GM12878 (cell line): ENCODE measurements around the gene CNTNAP5. TPM values are rescaled to one million over a fixed set of nuclear protein-coding genes. Genes with fewer than 3 reads are reported as not detected.

Source experiments
- ATAC-seq: fragments of 200-7000 bp; cut with Tn5 transposase; 3 replicates; pipeline ENCODE4 v1.9.1; 2020; ENCODE audit warnings: mild to moderate bottlenecking, moderate library complexity
- BruUV-seq: library from RNA; stranded (reverse); fragments of 400-500 nt; replicated peaks from 2 replicates; lab custom pipeline; 2021; lab: Mats Ljungman, UMichigan
- CTCF ChIA-PET: fragments of 300-600 bp; sonication (Branson Sonifier 250); formaldehyde crosslinking; extraction: SDS; loops from one replicate; lab custom pipeline; 2021; ENCODE audit warnings: inconsistent platforms; lab: Yijun Ruan, JAX
- POLR2A ChIA-PET: fragments of 350-600 bp; formaldehyde crosslinking; extraction: SDS; loops from one replicate; lab custom pipeline; 2021; ENCODE audit warnings: inconsistent platforms; lab: Charles Lee
- RAD21 ChIA-PET: fragments of 300-600 bp; sonication (Branson Sonifier 250); formaldehyde crosslinking; loops from one replicate; lab custom pipeline; 2023; ENCODE audit warnings: antibody characterized with exemption; ENCODE audit not compliant: unreplicated experiment; lab: Charles Lee
- SMC1A ChIA-PET: fragments of 300-600 bp; sonication (Branson Sonifier 250); formaldehyde crosslinking; loops from one replicate; lab custom pipeline; 2023; ENCODE audit not compliant: unreplicated experiment, uncharacterized antibody; lab: Charles Lee
- DNase-seq: peaks from one replicate; pipeline ENCODE4 v3.0.0-alpha.2; 2011; ENCODE audit warnings: low read depth, low spot score
- FAIRE-seq: peaks from 3 replicates; lab custom pipeline; 2011; peaks lifted over from hg19 to GRCh38; lab: Jason Lieb, UNC
- H2AFZ ChIP-seq: 2 replicates; pipeline ENCODE4 v1.6.0; 2011; ENCODE audit warnings: low read depth, low read length, control low read depth; ENCODE audit not compliant: control insufficient read depth
- H3K27ac ChIP-seq: 2 replicates; pipeline ENCODE4 v1.5.1; 2011; ENCODE audit warnings: control low read depth; ENCODE audit not compliant: control insufficient read depth, insufficient read depth
- H3K27me3 ChIP-seq, 2 experiments: replicated peaks in 1 of 2; 2 replicates each; pipeline versions ENCODE4 v1.6.0 to v1.6.1; 2011; ENCODE audit warnings: low read length in 1 of 2; ENCODE audit not compliant: control insufficient read depth in 2 of 2, insufficient read depth in 2 of 2
- H3K36me3 ChIP-seq, 2 experiments: 2 replicates each; pipeline ENCODE4 v1.5.1; 2011; ENCODE audit warnings: low read length in 1 of 2; ENCODE audit not compliant: control insufficient read depth in 2 of 2, insufficient read depth in 2 of 2
- H3K4me1 ChIP-seq: 2 replicates; pipeline ENCODE4 v1.6.1; 2011; ENCODE audit warnings: mild to moderate bottlenecking, low read length, moderate library complexity, mixed read lengths; ENCODE audit not compliant: control insufficient read depth, insufficient read depth
- H3K4me2 ChIP-seq: 2 replicates; pipeline ENCODE4 v1.6.0; 2011; ENCODE audit warnings: control low read depth; ENCODE audit not compliant: control insufficient read depth, insufficient read depth
- H3K4me3 ChIP-seq: fragments of 200-600 bp; sonication (generic); 2 replicates; pipeline ENCODE4 v1.5.1; 2016
- H3K79me2 ChIP-seq: 2 replicates; pipeline ENCODE4 v1.6.0; 2011; ENCODE audit warnings: low read length; ENCODE audit not compliant: control insufficient read depth, insufficient read depth
- H3K9ac ChIP-seq: 2 replicates; pipeline ENCODE4 v1.8.0; 2011; ENCODE audit warnings: low read length, control low read depth, mixed read lengths; ENCODE audit not compliant: control insufficient read depth, insufficient read depth
- H3K9me3 ChIP-seq: replicated peaks from 3 replicates; pipeline ENCODE4 v1.5.1; 2011; ENCODE audit warnings: mild to moderate bottlenecking, low read length; ENCODE audit not compliant: control insufficient read depth, insufficient read depth
- H4K20me1 ChIP-seq: 2 replicates; pipeline ENCODE4 v1.6.0; 2011; ENCODE audit not compliant: control insufficient read depth, insufficient read depth
- JUNB ChIP-seq: IDR thresholded peaks from 2 replicates; pipeline ENCODE4 v1.6.1; 2016; ENCODE audit warnings: antibody characterized with exemption, mild to moderate bottlenecking
- PAX8 ChIP-seq: fragments of 450-650 bp; IDR thresholded peaks from 2 replicates; pipeline ENCODE4 v1.6.1; 2017; ENCODE audit warnings: mild to moderate bottlenecking, moderate library complexity
- PML ChIP-seq: IDR thresholded peaks from 2 replicates; pipeline ENCODE4 v1.6.1; 2012; ENCODE audit warnings: low read length, inconsistent platforms
- POLR2A ChIP-seq: IDR thresholded peaks from 2 replicates; pipeline ENCODE4 v1.6.1; 2011; ENCODE audit warnings: low read depth, mild to moderate bottlenecking, low read length
- RCOR1 ChIP-seq: conservative IDR thresholded peaks from 2 replicates; pipeline ENCODE4 v1.6.1; 2012; ENCODE audit warnings: low read depth, low read length, improper control_type of control experiment
- SMAD5 ChIP-seq: IDR thresholded peaks from 2 replicates; pipeline ENCODE4 v1.6.1; 2016; ENCODE audit warnings: antibody characterized with exemption, low read depth
- TBL1XR1 ChIP-seq: IDR thresholded peaks from 2 replicates; pipeline ENCODE4 v1.6.1; 2012; ENCODE audit warnings: low read depth, low read length, improper control_type of control experiment
- ZNF622 ChIP-seq: fragments of 450-650 bp; IDR thresholded peaks from 2 replicates; pipeline ENCODE4 v1.6.1; 2017; ENCODE audit warnings: mild to moderate bottlenecking, inconsistent platforms
- WGBS: methylation state at CpG from one replicate; pipeline ENCODE4 v1.1.6; 2016; ENCODE audit warnings: low lambda C conversion rate; ENCODE audit not compliant: insufficient replicate concordance, insufficient coverage; ENCODE audit errors: missing lambda C conversion rate; 5-methylcytosine and 5-hydroxymethylcytosine counted together
- in situ Hi-C: fragments of 300-500 bp; cut with MboI; formaldehyde crosslinking; loops from 9 replicates; pipeline ENCODE4 v1.14.3; 2018; ENCODE audit warnings: mixed read lengths
- intact Hi-C: fragments of 100-400 bp; cut with micrococcal nuclease; formaldehyde crosslinking; loops from one replicate; pipeline ENCODE4 v1.14.2; 2022; ENCODE audit not compliant: unreplicated experiment
- polyA plus RNA-seq, 11 experiments: library from polyadenylated mRNA; depleted of rRNA in 4 of 11; unstranded in 6 of 11; stranded (reverse) in 5 of 11; fragments of >200 nt; fragmentation: Nextera tagmentation in 4 of 11; fragmentation: Illumina TruSeq in 1 of 11; extraction: Ambion mirVana in 4 of 11; extraction: Trizol in 1 of 11; gene quantifications; 1 replicate in 1 of 11; 2 replicates in 10 of 11; pipeline versions ENCODE4 v1.2.1 to v1.2.3, GENCODE V29; 2011 to 2016; ENCODE audit warnings: inconsistent platforms in 2 of 11, missing spikeins in 2 of 11, low read depth in 1 of 11
- total RNA-seq, 4 experiments: library from RNA; depleted of rRNA in 3 of 4; stranded (reverse); fragments of >200 nt in 3 of 4; fragmentation: Illumina TruSeq in 1 of 4; extraction: Trizol in 1 of 4; gene quantifications; 2 replicates each; pipeline versions ENCODE4 v1.2.1 to v1.2.3, GENCODE V29; 2013 to 2021
- TF ChIP-seq, protein P1 (sequence below): fragments of 150-350 bp; IDR thresholded peaks from 2 replicates; pipeline ENCODE4 v1.6.1; 2016; ENCODE audit warnings: low read depth, low read length
- TF ChIP-seq, protein P2 (sequence below): fragments of 450-650 bp; formaldehyde crosslinking; IDR thresholded peaks from 2 replicates; pipeline ENCODE4 v1.4.0; 2020; ENCODE audit warnings: mild to moderate bottlenecking, moderate library complexity
- TF ChIP-seq, protein P3 (sequence below): fragments of 450-650 bp; IDR thresholded peaks from 2 replicates; pipeline ENCODE4 v1.6.1; 2016; ENCODE audit warnings: mild to moderate bottlenecking

Gene CNTNAP5
- total and polyA plus RNA-seq, 10 of the 15 experiments (the other 5 are each of a cell fraction or from before 2014, with no cell fraction given) = not detected

DNA sequence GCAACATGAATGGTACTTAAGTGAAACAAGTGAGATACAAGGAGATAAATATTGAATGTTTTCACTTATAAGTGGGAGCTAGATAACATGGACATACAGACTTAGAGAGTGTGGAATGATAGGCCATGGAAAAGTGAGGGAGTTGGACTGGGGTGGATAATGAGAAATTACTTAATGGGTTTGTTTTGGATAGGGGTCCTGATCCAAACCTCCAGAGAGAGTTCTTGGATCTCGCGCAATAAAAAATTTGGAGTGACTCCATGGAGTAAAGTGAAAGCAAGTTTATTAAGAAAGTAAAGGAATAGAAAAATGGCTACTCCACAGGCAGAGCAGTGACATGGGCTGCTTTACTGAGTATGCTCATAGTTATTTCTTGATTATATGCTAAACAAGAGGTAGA is 508.9 kb downstream of the CNTNAP5 start:
- Histone ChIP-seq H3K27me3 (no peaks in the 10 kb centered on the region), H4K20me1 (no peaks in the 10 kb centered on the region), H3K9ac (no peak overlapping the region), H3K4me3 (no peak overlapping the region), H3K27ac (no peak overlapping the region), H3K4me2 (no peak overlapping the region), H3K9me3 (no peaks in the 10 kb centered on the region), H2AFZ (no peak overlapping the region), H3K79me2 (no peaks in the 10 kb centered on the region), H3K4me1 (no peaks in the 10 kb centered on the region), H3K36me3 (no peaks in the 10 kb centered on the region)
- in situ Hi-C loops = no loop called here
- TF ChIP-seq POLR2A (no peak), RCOR1 (no peak), PAX8 (no peak), SMAD5 (no peak)
- TF ChIP-seq, protein P1, sequence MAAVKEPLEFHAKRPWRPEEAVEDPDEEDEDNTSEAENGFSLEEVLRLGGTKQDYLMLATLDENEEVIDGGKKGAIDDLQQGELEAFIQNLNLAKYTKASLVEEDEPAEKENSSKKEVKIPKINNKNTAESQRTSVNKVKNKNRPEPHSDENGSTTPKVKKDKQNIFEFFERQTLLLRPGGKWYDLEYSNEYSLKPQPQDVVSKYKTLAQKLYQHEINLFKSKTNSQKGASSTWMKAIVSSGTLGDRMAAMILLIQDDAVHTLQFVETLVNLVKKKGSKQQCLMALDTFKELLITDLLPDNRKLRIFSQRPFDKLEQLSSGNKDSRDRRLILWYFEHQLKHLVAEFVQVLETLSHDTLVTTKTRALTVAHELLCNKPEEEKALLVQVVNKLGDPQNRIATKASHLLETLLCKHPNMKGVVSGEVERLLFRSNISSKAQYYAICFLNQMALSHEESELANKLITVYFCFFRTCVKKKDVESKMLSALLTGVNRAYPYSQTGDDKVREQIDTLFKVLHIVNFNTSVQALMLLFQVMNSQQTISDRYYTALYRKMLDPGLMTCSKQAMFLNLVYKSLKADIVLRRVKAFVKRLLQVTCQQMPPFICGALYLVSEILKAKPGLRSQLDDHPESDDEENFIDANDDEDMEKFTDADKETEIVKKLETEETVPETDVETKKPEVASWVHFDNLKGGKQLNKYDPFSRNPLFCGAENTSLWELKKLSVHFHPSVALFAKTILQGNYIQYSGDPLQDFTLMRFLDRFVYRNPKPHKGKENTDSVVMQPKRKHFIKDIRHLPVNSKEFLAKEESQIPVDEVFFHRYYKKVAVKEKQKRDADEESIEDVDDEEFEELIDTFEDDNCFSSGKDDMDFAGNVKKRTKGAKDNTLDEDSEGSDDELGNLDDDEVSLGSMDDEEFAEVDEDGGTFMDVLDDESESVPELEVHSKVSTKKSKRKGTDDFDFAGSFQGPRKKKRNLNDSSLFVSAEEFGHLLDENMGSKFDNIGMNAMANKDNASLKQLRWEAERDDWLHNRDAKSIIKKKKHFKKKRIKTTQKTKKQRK = no peak
- ChIA-PET RAD21 (no interaction called here), SMC1A (no interaction called here), CTCF (no interaction called here), POLR2A (no interaction called here)
- intact Hi-C loops = no loop called here
- DNase-seq (no peak), ATAC-seq (no peak), FAIRE-seq (no peak)
- BruUV-seq = no TSS peak
- 0% methylated on average over 2 of the region's 2 CpGs for WGBS

DNA sequence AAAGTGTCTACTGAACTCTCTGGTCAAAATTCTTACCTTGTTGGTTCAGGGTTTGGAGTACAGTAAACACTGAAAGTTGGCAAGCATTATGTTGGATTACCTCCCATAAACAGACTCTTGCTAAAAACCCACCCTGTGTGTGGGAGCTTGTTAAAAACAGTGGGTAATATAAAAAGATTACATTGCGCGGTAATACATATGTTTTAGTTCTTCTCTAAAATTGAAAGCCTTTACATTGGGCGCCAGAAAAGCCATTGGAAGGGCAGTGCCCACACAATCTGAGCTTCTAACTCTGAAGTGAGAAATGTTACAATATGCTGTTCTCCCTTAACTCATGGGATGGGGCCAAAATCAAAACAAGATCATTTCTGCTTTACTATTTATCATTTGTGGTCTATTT is 510.7 kb downstream of the CNTNAP5 start:
- no peak overlapping the region for H3K4me2 ChIP-seq
- BruUV-seq = no TSS peak
- intact Hi-C loops (no loop called here), in situ Hi-C loops (no loop called here)
- no peaks in the 10 kb centered on the region for H3K27me3 ChIP-seq
- FAIRE-seq (no peak), DNase-seq (no peak), ATAC-seq (no peak)
- ChIA-PET RAD21 (no interaction called here), SMC1A (no interaction called here), POLR2A (no interaction called here), CTCF (no interaction called here)
- no peak overlapping the region for H3K9ac ChIP-seq
- H3K27ac ChIP-seq = no peak overlapping the region
- H3K36me3 ChIP-seq = no peaks in the 10 kb centered on the region
- no peak overlapping the region for H2AFZ ChIP-seq
- no peaks in the 10 kb centered on the region for H4K20me1 ChIP-seq
- no peaks in the 10 kb centered on the region for H3K79me2 ChIP-seq
- no peaks in the 10 kb centered on the region for H3K9me3 ChIP-seq
- 37% methylated on average over 3 of the region's 3 CpGs for WGBS
- no peak overlapping the region for H3K4me3 ChIP-seq
- no peaks in the 10 kb centered on the region for H3K4me1 ChIP-seq
- TF ChIP-seq ZNF622 (no peak), JUNB (no peak), PAX8 (no peak), PML (no peak), TBL1XR1 (no peak)
- TF ChIP-seq, protein P2, sequence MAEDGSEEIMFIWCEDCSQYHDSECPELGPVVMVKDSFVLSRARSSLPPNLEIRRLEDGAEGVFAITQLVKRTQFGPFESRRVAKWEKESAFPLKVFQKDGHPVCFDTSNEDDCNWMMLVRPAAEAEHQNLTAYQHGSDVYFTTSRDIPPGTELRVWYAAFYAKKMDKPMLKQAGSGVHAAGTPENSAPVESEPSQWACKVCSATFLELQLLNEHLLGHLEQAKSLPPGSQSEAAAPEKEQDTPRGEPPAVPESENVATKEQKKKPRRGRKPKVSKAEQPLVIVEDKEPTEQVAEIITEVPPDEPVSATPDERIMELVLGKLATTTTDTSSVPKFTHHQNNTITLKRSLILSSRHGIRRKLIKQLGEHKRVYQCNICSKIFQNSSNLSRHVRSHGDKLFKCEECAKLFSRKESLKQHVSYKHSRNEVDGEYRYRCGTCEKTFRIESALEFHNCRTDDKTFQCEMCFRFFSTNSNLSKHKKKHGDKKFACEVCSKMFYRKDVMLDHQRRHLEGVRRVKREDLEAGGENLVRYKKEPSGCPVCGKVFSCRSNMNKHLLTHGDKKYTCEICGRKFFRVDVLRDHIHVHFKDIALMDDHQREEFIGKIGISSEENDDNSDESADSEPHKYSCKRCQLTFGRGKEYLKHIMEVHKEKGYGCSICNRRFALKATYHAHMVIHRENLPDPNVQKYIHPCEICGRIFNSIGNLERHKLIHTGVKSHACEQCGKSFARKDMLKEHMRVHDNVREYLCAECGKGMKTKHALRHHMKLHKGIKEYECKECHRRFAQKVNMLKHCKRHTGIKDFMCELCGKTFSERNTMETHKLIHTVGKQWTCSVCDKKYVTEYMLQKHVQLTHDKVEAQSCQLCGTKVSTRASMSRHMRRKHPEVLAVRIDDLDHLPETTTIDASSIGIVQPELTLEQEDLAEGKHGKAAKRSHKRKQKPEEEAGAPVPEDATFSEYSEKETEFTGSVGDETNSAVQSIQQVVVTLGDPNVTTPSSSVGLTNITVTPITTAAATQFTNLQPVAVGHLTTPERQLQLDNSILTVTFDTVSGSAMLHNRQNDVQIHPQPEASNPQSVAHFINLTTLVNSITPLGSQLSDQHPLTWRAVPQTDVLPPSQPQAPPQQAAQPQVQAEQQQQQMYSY (CRISPR knock-in tag) = no peak
- TF ChIP-seq, protein P3, sequence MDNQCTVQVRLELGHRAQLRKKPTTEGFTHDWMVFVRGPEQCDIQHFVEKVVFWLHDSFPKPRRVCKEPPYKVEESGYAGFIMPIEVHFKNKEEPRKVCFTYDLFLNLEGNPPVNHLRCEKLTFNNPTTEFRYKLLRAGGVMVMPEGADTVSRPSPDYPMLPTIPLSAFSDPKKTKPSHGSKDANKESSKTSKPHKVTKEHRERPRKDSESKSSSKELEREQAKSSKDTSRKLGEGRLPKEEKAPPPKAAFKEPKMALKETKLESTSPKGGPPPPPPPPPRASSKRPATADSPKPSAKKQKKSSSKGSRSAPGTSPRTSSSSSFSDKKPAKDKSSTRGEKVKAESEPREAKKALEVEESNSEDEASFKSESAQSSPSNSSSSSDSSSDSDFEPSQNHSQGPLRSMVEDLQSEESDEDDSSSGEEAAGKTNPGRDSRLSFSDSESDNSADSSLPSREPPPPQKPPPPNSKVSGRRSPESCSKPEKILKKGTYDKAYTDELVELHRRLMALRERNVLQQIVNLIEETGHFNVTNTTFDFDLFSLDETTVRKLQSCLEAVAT = no peak
